Activated T-helper 17 cell treated with anti-CD3 and anti-CD28 coated beads, Interleukin-2, amount 50 U/mL, for 72 hours (primary cell): Measurements from ENCODE around the gene LRRC45. TPM values are rescaled to one million over a fixed set of nuclear protein-coding genes. Genes with fewer than 3 reads are reported as not detected.
"Not testable (repeated sequence)": the region's sequence is repeated elsewhere in the genome, so short reads cannot be mapped to it uniquely, and the experiment has no call there.

Source experiments
- ATAC-seq: fragments of 150-1000 bp; cut with Tn5 transposase; replicated peaks from 2 replicates; pipeline ENCODE4 v1.10.0; 2021; ENCODE audit warnings: mild to moderate bottlenecking, moderate library complexity
- H3K27ac Mint-ChIP-seq: one replicate; pipeline ENCODE4 v1.8.0; 2022; ENCODE audit warnings: mixed read lengths
- H3K27me3 Mint-ChIP-seq: one replicate; pipeline ENCODE4 v1.8.0; 2022; ENCODE audit warnings: mixed read lengths
- H3K36me3 Mint-ChIP-seq: one replicate; pipeline ENCODE4 v1.8.0; 2022; ENCODE audit warnings: low read depth, mild to moderate bottlenecking, mixed read lengths
- H3K4me1 Mint-ChIP-seq: one replicate; pipeline ENCODE4 v1.8.0; 2022; ENCODE audit warnings: mixed read lengths
- H3K4me3 Mint-ChIP-seq: one replicate; pipeline ENCODE4 v1.8.0; 2022; ENCODE audit warnings: mild to moderate bottlenecking, mixed read lengths
- H3K9me3 Mint-ChIP-seq: one replicate; pipeline ENCODE4 v1.8.0; 2022; ENCODE audit warnings: mixed read lengths
- total RNA-seq, 2 donors: library from RNA; stranded (reverse); gene quantifications; one replicate each; pipeline ENCODE4 v1.2.3, GENCODE V29; 2022

Gene LRRC45
- total RNA-seq, 2 donors from 2014 or later = 14.0 to 23.9 TPM

- not testable (repeated sequence) for H3K36me3 Mint-ChIP-seq, ATAC-seq, H3K27me3 Mint-ChIP-seq, H3K27ac Mint-ChIP-seq, H3K9me3 Mint-ChIP-seq
- H3K4me1 Mint-ChIP-seq = peaks cover 15% of the 10 kb centered on the region
- H3K4me3 Mint-ChIP-seq = peak overlapping the region; percentile 40
Observed at GRCh38 chr17:82038796-82039409, 15.8 kb downstream of the LRRC45 start.

GRCh38 chr17:82039695-82040299, 16.7 kb downstream of the LRRC45 start:
- H3K27me3 Mint-ChIP-seq = no peaks in the 10 kb centered on the region
- H3K4me3 Mint-ChIP-seq = no peak overlapping the region
- no peak for ATAC-seq
- no peak overlapping the region for H3K27ac Mint-ChIP-seq
- no peaks in the 10 kb centered on the region for H3K9me3 Mint-ChIP-seq
- H3K36me3 Mint-ChIP-seq = no peaks in the 10 kb centered on the region
- peaks cover 15% of the 10 kb centered on the region for H3K4me1 Mint-ChIP-seq

DNA sequence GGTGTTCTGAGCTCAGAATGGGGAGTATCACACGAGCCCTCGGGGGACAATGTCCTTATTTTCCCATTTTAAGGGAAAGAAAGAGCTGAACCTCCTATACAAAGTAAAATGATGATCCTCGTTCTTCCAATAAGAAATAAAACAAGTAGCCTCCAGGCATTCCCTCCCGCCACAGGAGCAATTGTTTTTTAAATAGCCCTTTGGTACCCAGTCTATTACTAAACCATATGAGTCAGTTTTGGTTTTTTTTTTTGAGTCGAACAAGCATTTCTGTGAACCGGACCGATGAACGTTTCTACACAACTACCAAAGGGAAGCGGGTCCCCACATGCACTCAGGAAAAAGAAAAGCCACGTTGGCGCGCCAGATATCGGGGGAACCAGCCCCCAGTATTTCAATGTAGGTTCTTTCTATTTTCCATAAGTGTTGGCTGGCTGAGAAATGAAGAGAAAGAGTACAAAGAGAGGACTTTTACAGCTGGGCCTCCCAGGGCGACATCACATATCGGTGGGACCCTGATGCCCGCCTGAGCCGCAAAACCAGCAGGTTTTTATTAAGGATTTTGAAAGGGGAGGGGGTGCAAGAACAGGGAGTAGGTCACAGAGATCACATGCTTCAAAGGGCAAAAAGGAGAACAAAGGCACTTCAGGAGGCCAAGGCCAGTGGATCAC, 18.2 kb downstream of the LRRC45 start:
- Mint-ChIP-seq H3K27ac (no peak overlapping the region), H3K27me3 (no peaks in the 10 kb centered on the region), H3K4me3 (no peak overlapping the region), H3K9me3 (no peaks in the 10 kb centered on the region), H3K4me1 (peaks cover 11% of the 10 kb centered on the region), H3K36me3 (no peaks in the 10 kb centered on the region)
- no peak for ATAC-seq

DNA sequence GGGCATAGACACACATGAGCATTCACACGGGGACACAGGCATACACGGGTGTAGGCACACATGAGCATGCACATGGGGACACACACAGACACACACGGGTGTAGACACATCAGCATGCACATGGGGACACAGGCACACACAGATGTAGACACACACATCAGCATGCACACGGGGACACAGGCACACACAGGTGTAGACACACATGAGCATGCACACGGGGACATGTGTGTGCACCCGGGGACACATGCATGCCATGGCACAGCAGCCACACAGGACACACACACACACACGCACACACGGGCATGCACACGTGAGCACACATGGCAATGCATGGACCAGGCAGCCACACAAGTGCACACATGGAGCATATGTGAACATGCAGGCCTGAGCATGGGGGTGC, 19.5 kb downstream of the LRRC45 start:
- Mint-ChIP-seq H3K27ac (no peak overlapping the region), H3K27me3 (no peaks in the 10 kb centered on the region), H3K4me1 (peaks cover 9% of the 10 kb centered on the region), H3K36me3 (peaks cover 4% of the 10 kb centered on the region), H3K4me3 (no peak overlapping the region), H3K9me3 (no peaks in the 10 kb centered on the region)
- ATAC-seq = no peak

GRCh38 chr17:82043507-82043906, 20.4 kb downstream of the LRRC45 start:
- no peak for ATAC-seq
- no peak overlapping the region for H3K27ac Mint-ChIP-seq
- H3K4me3 Mint-ChIP-seq = no peak overlapping the region
- H3K9me3 Mint-ChIP-seq = no peaks in the 10 kb centered on the region
- H3K27me3 Mint-ChIP-seq = no peaks in the 10 kb centered on the region
- peaks cover 5% of the 10 kb centered on the region for H3K4me1 Mint-ChIP-seq
- H3K36me3 Mint-ChIP-seq = peaks cover 6% of the 10 kb centered on the region

DNA sequence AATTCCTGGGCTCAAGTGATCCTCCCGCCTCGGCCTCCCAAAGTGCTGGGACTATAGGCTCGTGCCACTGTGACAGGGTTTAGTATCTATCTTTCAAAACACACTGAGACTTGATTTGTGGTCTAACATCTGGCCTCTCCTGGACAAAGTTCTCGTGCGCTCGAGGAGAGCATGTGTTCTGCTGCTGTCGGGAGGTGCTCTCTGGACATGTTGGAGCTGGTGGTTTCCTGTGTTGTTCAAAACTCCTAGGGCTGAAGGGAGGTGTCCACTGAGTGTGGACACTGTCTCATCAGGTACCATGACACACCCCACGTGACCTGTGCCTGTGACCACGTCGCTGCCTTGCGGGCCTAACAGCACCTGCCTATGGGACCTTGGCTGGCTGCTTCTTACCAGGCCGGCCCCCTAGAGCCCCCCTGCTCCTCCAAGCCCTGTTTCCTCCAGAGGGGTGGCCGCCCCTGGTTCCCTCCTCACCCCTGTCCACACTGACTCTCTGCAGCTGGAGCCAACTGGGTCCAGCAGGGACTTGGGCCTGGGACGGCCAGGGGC, 22.9 kb downstream of the LRRC45 start:
- Mint-ChIP-seq H3K27ac (no peak overlapping the region), H3K36me3 (peaks cover 11% of the 10 kb centered on the region), H3K27me3 (no peaks in the 10 kb centered on the region), H3K4me1 (no peaks in the 10 kb centered on the region), H3K4me3 (no peak overlapping the region), H3K9me3 (no peaks in the 10 kb centered on the region)
- no peak for ATAC-seq

DNA sequence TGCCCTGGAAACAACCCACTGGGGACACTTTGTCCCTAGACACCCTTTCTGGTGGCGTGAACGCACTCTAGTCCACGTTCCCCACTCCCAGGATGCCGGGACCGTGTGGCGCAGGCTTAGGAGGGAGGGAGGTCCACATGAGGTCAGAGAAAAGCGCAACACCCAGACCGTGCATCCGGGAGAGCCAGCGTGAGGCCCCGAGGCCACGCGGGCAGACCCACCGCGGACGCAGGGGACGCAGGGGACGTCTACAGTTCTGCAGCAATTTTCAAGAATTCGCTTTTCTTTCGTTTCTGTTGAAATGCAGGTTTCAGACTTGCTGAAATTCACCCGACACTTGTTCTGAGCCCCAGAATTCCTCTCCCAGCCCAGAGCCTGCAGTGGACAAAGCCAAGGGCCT, 23.8 kb downstream of the LRRC45 start:
- H3K4me1 Mint-ChIP-seq = no peaks in the 10 kb centered on the region
- no peak for ATAC-seq

GRCh38 chr17:82047379-82047778, 24.3 kb downstream of the LRRC45 start:
- no peak for ATAC-seq
- Mint-ChIP-seq H3K9me3 (no peaks in the 10 kb centered on the region), H3K4me3 (no peak overlapping the region), H3K27ac (no peak overlapping the region), H3K4me1 (no peaks in the 10 kb centered on the region), H3K27me3 (no peaks in the 10 kb centered on the region), H3K36me3 (peaks cover 11% of the 10 kb centered on the region)

More for the DNA sequence above, 23.8 kb downstream of the LRRC45 start:
- H3K27ac Mint-ChIP-seq = no peak overlapping the region
- H3K36me3 Mint-ChIP-seq = peaks cover 11% of the 10 kb centered on the region
- no peaks in the 10 kb centered on the region for H3K27me3 Mint-ChIP-seq
- no peak overlapping the region for H3K4me3 Mint-ChIP-seq
- H3K9me3 Mint-ChIP-seq = no peaks in the 10 kb centered on the region

- no peak for ATAC-seq
- H3K27ac Mint-ChIP-seq = no peak overlapping the region
- H3K4me1 Mint-ChIP-seq = no peaks in the 10 kb centered on the region
- no peaks in the 10 kb centered on the region for H3K9me3 Mint-ChIP-seq
- peaks cover 11% of the 10 kb centered on the region for H3K36me3 Mint-ChIP-seq
- no peak overlapping the region for H3K4me3 Mint-ChIP-seq
- H3K27me3 Mint-ChIP-seq = no peaks in the 10 kb centered on the region
Observed at GRCh38 chr17:82047914-82048570, 24.9 kb downstream of the LRRC45 start.

DNA sequence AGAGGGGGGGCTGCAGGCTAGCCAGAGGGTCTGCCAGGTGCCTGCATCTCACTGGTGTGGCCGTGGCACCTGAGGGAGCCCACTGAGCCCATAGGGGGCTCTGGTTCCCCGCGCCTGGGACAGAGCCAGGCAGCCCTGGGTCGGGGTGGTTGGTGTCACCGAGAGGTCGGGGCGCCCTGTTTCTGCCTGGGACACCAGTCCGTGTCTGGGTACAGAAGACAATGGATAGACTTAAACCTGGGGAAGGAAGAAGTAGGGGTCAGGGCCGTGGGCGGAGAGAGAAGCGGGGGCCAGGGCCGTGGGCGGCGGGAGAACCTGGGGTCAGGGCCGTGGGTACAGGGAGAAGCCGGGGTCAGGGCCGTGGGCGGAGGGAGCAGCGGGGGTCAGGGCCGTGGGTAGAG, 25.5 kb downstream of the LRRC45 start:
- Mint-ChIP-seq H3K9me3 (no peaks in the 10 kb centered on the region), H3K4me3 (no peak overlapping the region), H3K4me1 (no peaks in the 10 kb centered on the region), H3K27me3 (no peaks in the 10 kb centered on the region), H3K36me3 (peaks cover 11% of the 10 kb centered on the region), H3K27ac (no peak overlapping the region)
- no peak for ATAC-seq

DNA sequence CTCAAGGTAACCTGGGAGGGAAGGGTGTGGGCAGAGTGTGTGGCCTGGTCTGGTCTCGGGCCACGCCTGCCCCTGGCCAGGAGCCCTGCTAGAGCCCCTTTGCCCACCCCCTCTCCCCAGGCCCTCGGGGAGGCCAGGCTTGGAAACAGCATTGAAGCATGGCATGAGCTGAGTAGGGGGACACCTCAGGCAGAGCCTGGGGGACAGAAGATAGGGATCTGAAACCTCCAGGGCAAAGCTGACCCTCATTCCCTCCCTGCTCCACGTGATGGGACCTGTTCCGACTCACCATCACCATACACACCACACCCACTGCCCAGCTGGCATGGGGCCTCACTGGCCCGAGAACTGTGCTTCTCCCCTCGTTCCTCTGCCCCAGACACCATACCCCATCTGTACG, 26.0 kb downstream of the LRRC45 start:
- Mint-ChIP-seq H3K27ac (no peak overlapping the region), H3K27me3 (no peaks in the 10 kb centered on the region), H3K9me3 (no peaks in the 10 kb centered on the region), H3K4me3 (no peak overlapping the region), H3K36me3 (peaks cover 11% of the 10 kb centered on the region), H3K4me1 (no peaks in the 10 kb centered on the region)
- ATAC-seq = no peak

DNA sequence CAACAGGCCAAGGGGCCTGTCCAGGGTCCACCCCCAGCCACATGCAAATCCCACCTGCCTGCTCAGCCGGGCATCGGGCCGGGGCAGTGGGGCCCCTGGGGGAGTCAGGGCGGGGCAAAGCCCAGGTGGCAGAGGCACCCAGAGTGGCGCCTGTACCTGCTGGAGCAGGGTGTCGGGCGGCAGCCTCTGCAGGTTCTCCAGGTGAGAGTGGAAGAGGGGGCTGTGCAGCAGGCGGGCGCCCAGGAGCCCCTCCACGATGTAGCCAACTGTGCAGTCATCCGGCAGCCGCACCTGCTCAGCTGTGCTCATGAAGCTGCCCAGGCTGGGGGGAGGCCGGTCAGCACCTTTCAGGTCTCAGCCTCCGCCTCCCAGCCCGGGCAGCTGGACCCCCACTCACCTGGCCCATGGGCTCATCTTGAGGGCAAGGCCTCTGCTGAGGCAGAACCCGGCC, 26.4 kb downstream of the LRRC45 start:
- Mint-ChIP-seq H3K9me3 (no peaks in the 10 kb centered on the region), H3K4me3 (no peak overlapping the region), H3K36me3 (peaks cover 11% of the 10 kb centered on the region), H3K27me3 (no peaks in the 10 kb centered on the region), H3K4me1 (no peaks in the 10 kb centered on the region), H3K27ac (no peak overlapping the region)
- ATAC-seq = no peak

- peak overlapping the region; percentile 84 for H3K27ac Mint-ChIP-seq
- ATAC-seq = no peak
- H3K27me3 Mint-ChIP-seq = no peaks in the 10 kb centered on the region
- H3K9me3 Mint-ChIP-seq = no peaks in the 10 kb centered on the region
- peak overlapping the region; percentile 87 for H3K4me3 Mint-ChIP-seq
- H3K36me3 Mint-ChIP-seq = peaks cover 16% of the 10 kb centered on the region
- no peaks in the 10 kb centered on the region for H3K4me1 Mint-ChIP-seq
Observed at GRCh38 chr17:82050152-82050760, 27.2 kb downstream of the LRRC45 start.
